HG03097 (cell line): ENCODE measurements around the gene USH2A.

Experiments
- ATAC-seq: cut with Tn5 transposase; IDR thresholded peaks from one replicate; pipeline ENCODE4 v1.9.1; 2021; ENCODE audit not compliant: unreplicated experiment, low FRiP score

The USH2A gene

GRCh38 chr1:215665215-215665614, 758.0 kb downstream of the USH2A start:
- no peak for ATAC-seq

- ATAC-seq, result no peak
Observed at GRCh38 chr1:215661033-215661432, 762.2 kb downstream of the USH2A start.

- no peak for ATAC-seq
Observed at GRCh38 chr1:215660259-215660658, 763.0 kb downstream of the USH2A start.

GRCh38 chr1:215657047-215657446, 766.2 kb downstream of the USH2A start:
- ATAC-seq, result no peak

- no peak for ATAC-seq
Observed at GRCh38 chr1:215652371-215652770, 770.9 kb downstream of the USH2A start.

- ATAC-seq, result no peak
Observed at GRCh38 chr1:215651867-215652266, 771.4 kb downstream of the USH2A start.

- no peak for ATAC-seq
Observed at GRCh38 chr1:215650446-215651149, 772.6 kb downstream of the USH2A start.

- ATAC-seq, result no peak
Observed at GRCh38 chr1:215648957-215649356, 774.3 kb downstream of the USH2A start.

- ATAC-seq, result no peak
Observed at GRCh38 chr1:215647738-215648137, 775.5 kb downstream of the USH2A start.

GRCh38 chr1:215645861-215646260, 777.4 kb downstream of the USH2A start:
- no peak for ATAC-seq

GRCh38 chr1:215645182-215645581, 778.1 kb downstream of the USH2A start:
- ATAC-seq, result no peak

GRCh38 chr1:215643592-215644321, 779.5 kb downstream of the USH2A start:
- ATAC-seq, result no peak

- no peak for ATAC-seq
Observed at GRCh38 chr1:215640429-215641148, 782.7 kb downstream of the USH2A start.

- ATAC-seq, result no peak
Observed at GRCh38 chr1:215637041-215637573, 786.1 kb downstream of the USH2A start.

GRCh38 chr1:215636258-215636965, 786.8 kb downstream of the USH2A start:
- no peak for ATAC-seq

- no peak for ATAC-seq
Observed at GRCh38 chr1:215635827-215636226, 787.4 kb downstream of the USH2A start.

- ATAC-seq, result no peak
Observed at GRCh38 chr1:215631489-215631888, 791.8 kb downstream of the USH2A start.

- no peak for ATAC-seq
Observed at GRCh38 chr1:215631040-215631439, 792.2 kb downstream of the USH2A start.

- no peak for ATAC-seq
Observed at GRCh38 chr1:215625949-215626348, 797.3 kb downstream of the USH2A start.

- ATAC-seq, result no peak
Observed at GRCh38 chr1:215623162-215623561, 800.1 kb downstream of the USH2A start.

- ATAC-seq, result peak; percentile 59
Observed at GRCh38 chr1:215617979-215618378, 805.3 kb downstream of the USH2A start.
